ENCODE measurements around the gene SHC3. TPM values are rescaled to one million over a fixed set of nuclear protein-coding genes. Genes with fewer than 3 reads are reported as not detected.
"Not testable (repeated sequence)": the region's sequence is repeated elsewhere in the genome, so short reads cannot be mapped to it uniquely, and the experiment has no call there.

The SHC3 gene, protein sequence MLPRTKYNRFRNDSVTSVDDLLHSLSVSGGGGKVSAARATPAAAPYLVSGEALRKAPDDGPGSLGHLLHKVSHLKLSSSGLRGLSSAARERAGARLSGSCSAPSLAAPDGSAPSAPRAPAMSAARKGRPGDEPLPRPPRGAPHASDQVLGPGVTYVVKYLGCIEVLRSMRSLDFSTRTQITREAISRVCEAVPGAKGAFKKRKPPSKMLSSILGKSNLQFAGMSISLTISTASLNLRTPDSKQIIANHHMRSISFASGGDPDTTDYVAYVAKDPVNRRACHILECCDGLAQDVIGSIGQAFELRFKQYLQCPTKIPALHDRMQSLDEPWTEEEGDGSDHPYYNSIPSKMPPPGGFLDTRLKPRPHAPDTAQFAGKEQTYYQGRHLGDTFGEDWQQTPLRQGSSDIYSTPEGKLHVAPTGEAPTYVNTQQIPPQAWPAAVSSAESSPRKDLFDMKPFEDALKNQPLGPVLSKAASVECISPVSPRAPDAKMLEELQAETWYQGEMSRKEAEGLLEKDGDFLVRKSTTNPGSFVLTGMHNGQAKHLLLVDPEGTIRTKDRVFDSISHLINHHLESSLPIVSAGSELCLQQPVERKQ
- total RNA-seq = 0.05 and 0.16 TPM in 2 replicates
- polyA plus RNA-seq (2012) = 0.15 TPM

- no peak for DNase-seq (ENCODE audit: low read depth)
Measured at GRCh38 chr9:89177944-89178829, at the start of gene SHC3. Gene SHC3 (minus strand): TSS chr9:89178818. CDS start chr9:89178460, 358 bp downstream.

- DNase-seq (ENCODE audit: low read depth) = no peak
Measured at GRCh38 chr9:89225991-89226471, 47.4 kb upstream of the SHC3 start.

GRCh38 chr9:89225587-89225986 is 47.0 kb upstream of the SHC3 start:
- no peak for DNase-seq (ENCODE audit: low read depth)

DNA sequence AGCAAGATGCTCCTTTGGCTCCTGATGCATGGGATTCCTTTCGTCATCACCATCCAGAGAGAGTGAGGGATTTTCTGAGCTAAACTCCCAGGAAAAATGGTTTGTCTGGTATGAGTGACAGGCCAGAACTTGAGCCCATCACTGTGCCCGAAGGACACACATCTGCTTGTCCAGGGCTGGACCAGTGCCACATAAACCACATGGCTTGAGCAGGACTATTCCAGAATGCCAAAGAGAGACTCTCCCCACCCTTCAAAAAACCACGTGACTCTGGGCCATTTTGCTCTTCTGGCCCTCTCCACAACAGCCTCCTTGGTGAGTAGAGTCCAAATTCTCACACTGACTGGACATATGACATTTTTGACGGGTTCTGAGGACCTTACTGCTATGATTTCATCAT is 46.4 kb upstream of the SHC3 start:
- DNase-seq (ENCODE audit: low read depth) = no peak

DNA sequence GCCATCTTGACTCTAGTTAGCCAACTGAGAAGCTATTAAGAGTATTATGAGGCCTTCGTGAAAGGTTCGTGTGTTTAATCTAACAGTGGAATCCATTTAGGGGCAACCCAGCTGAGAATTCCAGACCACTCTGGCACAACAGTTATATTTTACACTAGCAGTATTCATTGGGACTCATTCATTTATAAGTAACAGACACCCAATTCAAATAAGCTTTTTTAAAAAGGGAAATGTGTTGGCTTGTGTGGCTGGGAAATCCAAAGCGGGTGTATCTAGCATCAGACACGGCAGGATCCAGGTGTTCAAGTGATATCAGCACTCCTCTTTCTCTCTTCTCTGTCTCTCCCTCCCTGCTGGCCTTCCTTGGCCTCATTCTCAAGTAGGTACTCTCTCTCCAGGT is 46.0 kb upstream of the SHC3 start:
- DNase-seq (ENCODE audit: low read depth) = no peak

GRCh38 chr9:89223396-89223977 is 44.9 kb upstream of the SHC3 start:
- no peak for DNase-seq (ENCODE audit: low read depth)

GRCh38 chr9:89219637-89220036 is 41.0 kb upstream of the SHC3 start:
- no peak for DNase-seq (ENCODE audit: low read depth)

DNA sequence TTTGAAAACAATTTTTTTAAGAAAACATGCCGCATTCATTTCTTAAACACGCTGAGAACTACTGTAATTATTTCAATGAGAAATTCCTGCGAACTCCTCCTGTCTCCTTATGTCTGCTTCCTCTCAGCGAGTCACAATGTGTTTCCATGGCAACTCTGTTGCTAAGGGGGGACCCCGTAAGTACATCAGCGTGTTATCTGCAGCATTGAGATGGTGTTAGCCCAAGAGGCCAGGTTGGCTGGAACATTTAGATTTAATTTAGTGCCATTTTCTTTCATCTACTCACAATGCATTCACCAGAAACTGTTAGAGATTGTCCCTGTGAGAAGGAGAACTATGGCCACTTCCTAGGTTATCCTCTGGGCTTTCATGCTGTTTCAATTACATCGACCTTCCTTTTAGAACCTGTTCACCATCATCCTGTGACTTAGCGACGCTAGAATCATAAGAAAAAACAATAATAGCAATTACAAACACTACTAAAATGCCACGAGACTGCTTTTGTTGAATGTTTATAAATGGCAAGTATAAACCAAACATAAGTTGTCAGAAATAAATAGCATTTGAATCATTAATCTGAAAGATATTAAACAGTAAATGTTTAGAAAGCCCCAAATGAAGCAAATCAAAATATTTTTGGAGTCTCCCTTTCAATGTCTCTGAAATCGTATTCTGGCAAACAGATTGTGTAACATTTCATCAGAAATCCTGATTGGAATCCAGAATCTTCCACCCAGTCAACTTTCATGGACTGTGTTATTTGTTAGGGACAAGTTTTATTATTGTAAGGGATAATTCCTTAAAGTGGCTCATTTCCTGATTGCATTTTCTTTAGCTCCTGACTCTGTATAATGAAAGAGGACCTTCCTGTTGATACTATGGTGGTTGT is 39.7 kb upstream of the SHC3 start:
- DNase-seq (ENCODE audit: low read depth) = no peak

DNA sequence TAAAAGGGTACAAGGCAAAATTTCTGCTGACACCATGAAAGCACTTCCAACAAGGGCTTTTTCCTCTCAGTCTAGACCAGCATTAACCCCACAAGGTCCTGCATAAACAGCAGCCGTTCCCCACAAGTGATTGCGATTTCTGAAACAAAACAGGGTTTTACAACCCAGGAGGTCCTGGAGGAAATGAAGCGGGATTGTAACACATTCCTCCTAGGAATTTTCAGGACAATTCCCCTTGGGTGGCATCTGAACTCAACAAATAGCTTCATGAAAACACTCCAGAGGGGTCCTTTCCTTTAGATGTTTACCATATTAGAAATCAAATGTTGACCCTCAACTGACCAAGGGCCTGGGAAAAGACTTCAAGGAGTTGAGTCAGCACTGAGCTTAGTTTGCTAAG is 36.7 kb upstream of the SHC3 start:
- DNase-seq (ENCODE audit: low read depth) = no peak

DNA sequence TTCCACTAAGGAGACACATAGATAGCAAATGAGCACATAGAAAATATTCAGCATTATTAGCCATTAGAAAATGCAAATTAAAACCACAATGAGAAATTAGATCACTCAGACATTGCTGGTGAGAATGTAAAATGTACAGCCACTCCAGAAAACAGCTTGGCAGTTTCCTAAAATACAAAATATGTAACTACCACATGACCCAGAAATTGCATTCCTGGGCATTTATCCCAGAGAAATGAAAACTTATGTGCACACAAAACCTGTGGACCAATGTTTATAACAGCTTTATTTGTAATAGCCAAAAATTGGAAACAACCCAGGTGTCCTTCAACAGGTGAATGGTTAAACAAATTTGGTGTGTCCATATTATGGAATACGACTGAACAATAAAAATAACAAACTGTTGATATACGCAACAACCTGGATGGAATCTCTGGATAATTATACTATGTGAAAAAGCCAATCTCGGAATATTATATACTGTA is 34.8 kb upstream of the SHC3 start:
- no peak for DNase-seq (ENCODE audit: low read depth)

GRCh38 chr9:89212171-89212570 is 33.6 kb upstream of the SHC3 start:
- DNase-seq (ENCODE audit: low read depth) = no peak

DNA sequence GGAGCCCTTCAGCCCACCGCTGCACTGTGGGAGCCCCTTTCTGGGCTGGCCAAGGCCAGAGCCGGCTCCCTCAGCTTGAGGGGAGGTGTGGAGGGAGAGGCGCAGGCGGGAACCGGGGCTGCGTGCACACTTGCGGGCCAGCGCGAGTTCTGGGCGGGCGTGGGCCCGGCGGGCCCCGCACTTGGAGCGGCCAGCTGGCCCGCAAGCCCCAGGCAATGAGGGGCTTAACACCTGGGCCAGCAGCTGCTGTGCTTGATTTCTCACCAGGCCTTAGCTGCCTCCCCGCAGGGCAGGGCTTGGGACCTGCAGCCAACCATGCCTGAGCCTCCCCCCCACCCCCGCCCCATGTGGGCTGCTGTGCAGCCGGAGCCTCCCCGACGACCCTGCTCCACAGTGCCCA is 30.7 kb upstream of the SHC3 start:
- DNase-seq (ENCODE audit: low read depth) = not testable (repeated sequence)

- DNase-seq (ENCODE audit: low read depth) = no peak
Measured at GRCh38 chr9:89207026-89207425, 28.4 kb upstream of the SHC3 start.

GRCh38 chr9:89204801-89205200 is 26.2 kb upstream of the SHC3 start:
- no peak for DNase-seq (ENCODE audit: low read depth)

- no peak for DNase-seq (ENCODE audit: low read depth)
Measured at GRCh38 chr9:89195131-89195797, 16.6 kb upstream of the SHC3 start.

GRCh38 chr9:89194421-89195130 is 16.0 kb upstream of the SHC3 start:
- no peak for DNase-seq (ENCODE audit: low read depth)

DNA sequence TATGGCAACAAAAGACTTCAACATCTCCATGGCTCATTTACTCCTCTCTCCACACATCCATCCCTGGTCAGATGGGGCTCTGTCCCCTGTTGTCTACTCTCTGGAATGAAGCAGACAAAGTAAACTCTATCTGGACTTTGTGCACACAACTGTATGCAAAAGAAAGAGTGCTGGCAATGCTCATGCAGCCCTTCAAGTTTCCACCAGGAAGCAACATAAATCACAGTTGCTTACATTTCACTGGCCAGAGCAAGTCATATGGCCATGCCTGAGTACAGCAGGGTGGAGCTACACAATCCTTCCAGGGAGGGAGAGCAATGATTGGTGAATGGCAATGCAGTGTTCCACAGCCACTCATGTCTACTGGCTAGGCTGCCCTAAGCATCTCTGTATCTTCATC is 12.4 kb upstream of the SHC3 start:
- no peak for DNase-seq (ENCODE audit: low read depth)

DNA sequence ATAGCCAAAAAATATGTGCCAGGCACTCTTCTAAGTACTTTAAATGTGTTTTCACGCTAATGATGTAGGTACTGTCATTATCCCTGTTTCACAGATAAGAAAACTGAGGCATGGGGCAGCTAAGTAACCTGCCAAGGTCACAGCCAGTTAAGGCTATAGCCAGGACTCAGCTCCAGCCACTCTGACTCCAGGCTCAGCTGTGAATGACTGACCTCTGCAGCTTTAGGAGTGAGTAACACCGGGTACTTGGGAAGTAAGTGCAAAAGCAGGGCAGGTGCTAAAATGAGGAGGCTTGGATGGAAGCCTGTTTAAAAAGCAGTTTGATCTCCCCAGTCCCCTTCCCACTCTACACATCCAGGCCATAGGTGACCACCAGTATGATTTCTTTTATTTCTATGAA is 10.6 kb upstream of the SHC3 start:
- DNase-seq (ENCODE audit: low read depth) = no peak

DNA sequence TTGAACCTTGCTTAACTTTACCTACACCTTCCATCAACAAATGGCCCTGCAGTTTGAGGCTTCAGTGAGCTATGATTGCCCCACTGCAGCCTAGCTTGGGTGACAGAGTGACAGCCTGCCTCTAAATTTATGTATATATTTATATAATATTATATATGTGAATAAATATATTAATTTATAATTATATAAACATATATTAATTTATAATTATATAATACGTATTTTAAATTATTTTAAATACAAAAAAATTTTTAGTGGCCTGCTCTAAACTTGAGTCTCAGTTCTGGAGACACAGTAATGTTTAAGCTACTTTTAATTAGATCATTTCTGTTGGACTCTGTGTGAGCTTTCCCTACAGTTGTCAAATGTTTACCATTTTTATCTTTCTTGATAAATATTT is 9.3 kb upstream of the SHC3 start:
- DNase-seq (ENCODE audit: low read depth) = no peak

Data from myocyte (in vitro differentiated cells).